Measurements from ENCODE around the gene GALNT1. TPM values are rescaled to one million over a fixed set of nuclear protein-coding genes. Genes with fewer than 3 reads are reported as not detected.
A peak's percentile ranks its signal among the peaks of the same experiment; 100 is the strongest.

Gene GALNT1
- total and polyA plus RNA-seq, 2 donors, result 24.6 to 44.8 TPM

DNA sequence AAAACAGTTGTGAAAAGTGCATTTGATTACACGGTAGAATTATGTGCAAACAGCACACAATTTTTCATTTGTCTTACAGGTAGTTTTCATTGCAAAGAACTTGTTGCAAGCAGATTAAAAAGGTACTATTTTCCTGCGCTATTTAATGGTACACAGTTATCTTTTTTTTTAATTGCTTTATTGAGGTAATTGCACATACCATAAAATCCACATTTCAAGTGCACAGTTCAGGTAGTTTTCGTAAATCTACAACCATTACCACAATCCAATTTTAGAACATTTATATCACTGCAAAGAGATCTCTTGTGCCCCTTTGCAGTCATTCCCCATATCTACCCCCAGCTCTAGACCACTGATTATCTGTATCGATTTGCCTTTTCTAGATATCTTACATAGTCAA lies 2.6 kb upstream of the GALNT1 start:
- 98% methylated on average over 4 of the region's 4 CpGs for WGBS
- DNase-seq (ENCODE audit: low read depth in 6 of 9, low spot score in 9 of 9), result no peak
- Histone ChIP-seq H3K36me3 (ENCODE audit: control insufficient read depth in 2 of 2, insufficient read depth in 2 of 2, low read length in 1 of 2) (no peaks in the 10 kb centered on the region), H3K27me3 (ENCODE audit: control insufficient read depth in 2 of 2, insufficient read depth in 1 of 2, low read length in 1 of 2) (no peaks in the 10 kb centered on the region), H3K4me3 (ENCODE audit: low read length in 2 of 2) (no peak overlapping the region), H3K27ac (ENCODE audit: low read depth in 1 of 2, low read length in 1 of 2) (no peak overlapping the region), H3K4me1 (ENCODE audit: control insufficient read depth in 2 of 2, insufficient read depth in 2 of 2, low read length in 2 of 2) (peaks cover 5 to 9% of the 10 kb centered on the region in 2 donors), H3K9me3 (ENCODE audit: control insufficient read depth in 2 of 2, insufficient read depth in 1 of 2, low read length in 1 of 2) (peaks cover 0 to 6% of the 10 kb centered on the region in 2 donors)

DNA sequence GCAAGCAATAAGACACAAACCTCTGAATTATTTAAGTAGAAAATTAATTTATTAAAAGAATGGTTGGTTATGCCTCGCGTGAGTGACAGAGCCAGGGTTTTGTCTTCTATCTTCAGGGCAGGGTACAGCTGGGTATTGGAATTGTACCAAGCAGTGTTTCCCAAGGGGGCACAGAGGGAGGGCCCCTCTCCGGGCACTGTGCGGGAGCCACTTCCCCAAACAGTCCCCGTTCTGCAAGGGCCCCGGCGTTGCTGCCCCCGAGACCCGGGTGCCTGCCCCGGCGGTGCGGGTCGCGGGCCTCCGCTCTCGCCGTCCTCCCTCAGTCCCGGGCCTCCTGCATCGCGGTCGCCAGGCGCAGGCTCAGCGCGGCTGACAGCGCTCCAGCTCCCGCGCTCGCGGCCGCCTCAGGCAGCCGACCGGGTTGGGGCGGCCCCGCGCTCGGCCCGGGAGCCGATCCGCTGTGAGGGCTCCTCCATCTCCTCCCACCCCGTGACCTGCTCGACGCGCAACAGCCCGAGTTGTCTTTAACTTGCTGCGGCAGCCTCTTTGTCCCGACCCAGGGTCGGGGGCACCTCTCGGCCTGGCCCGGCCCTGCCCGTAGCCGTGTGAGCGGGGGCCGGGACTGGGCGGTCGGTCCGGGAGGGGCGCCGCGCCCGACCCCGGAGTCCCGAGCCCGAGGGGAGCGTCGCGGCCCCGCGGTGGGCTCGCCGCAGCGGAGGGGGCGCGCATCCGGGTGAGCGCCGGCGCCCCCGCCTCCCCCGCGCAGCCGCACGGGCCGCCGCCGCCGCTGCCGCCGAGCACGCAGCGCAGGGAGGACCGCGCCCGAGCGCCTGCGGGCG lies 620 bp upstream of the GALNT1 start:
- Histone ChIP-seq H3K9me3 (ENCODE audit: control insufficient read depth in 2 of 2, insufficient read depth in 1 of 2, low read length in 1 of 2) (peaks cover 0 to 7% of the 10 kb centered on the region in 2 donors), H3K27me3 (ENCODE audit: control insufficient read depth in 2 of 2, insufficient read depth in 1 of 2, low read length in 1 of 2) (no peaks in the 10 kb centered on the region), H3K27ac (ENCODE audit: low read depth in 1 of 2, low read length in 1 of 2) (peak overlapping the region; percentile 34 to 87), H3K36me3 (ENCODE audit: control insufficient read depth in 2 of 2, insufficient read depth in 2 of 2, low read length in 1 of 2) (no peaks in the 10 kb centered on the region), H3K4me1 (ENCODE audit: control insufficient read depth in 2 of 2, insufficient read depth in 2 of 2, low read length in 2 of 2) (peaks cover 5 to 9% of the 10 kb centered on the region in 2 donors), H3K4me3 (ENCODE audit: low read length in 2 of 2) (peak overlapping the region; percentile 52 to 79)
- peak in 8 of 9 donors; percentile 19 to 77 (median 45) for DNase-seq (ENCODE audit: low read depth in 6 of 9, low spot score in 9 of 9)
- WGBS, result under 1% methylated on average over 96 of the region's 96 CpGs

DNA sequence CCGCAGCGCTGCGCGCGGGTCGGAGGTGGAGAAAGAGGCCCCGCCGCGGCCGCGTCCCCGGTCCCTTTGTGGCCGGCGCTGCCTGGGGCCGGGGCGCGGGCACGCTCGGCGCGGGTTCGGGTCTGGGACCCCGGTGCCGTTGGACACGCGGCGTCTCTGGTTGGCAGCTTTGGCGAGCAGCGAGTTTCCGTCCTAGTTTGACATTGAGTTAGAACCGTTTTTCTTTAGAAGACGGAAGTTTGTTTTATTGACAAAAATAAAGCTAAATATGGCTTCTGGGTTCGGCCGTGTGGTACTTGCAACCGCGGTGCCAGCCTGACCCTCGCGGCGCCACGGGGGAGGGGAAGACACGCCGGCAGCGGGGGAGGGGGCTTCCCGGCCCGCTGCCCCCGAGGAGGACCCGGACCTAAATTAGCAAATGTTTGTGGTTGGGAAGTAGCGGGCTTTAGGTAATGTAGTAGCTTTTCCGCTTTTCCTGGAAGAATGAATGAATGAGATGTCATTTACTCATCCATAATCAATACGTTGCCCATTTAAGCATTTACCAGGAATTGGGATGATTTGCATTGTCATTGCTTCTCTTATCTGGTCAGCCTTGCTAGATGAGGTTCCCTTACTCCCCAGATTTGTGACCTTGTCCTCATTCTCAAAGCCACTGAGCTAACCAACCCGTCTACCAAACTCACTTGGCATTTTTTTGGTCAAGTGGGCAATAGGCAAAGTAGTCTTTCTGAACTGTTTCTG lies 530 bp downstream of the GALNT1 start:
- H3K4me1 ChIP-seq (ENCODE audit: control insufficient read depth in 2 of 2, insufficient read depth in 2 of 2, low read length in 2 of 2), result peaks cover 5 to 9% of the 10 kb centered on the region in 2 donors
- H3K27me3 ChIP-seq (ENCODE audit: control insufficient read depth in 2 of 2, insufficient read depth in 1 of 2, low read length in 1 of 2), result no peaks in the 10 kb centered on the region
- peak overlapping the region; percentile 53 to 79 for H3K4me3 ChIP-seq (ENCODE audit: low read length in 2 of 2)
- no peaks in the 10 kb centered on the region for H3K36me3 ChIP-seq (ENCODE audit: control insufficient read depth in 2 of 2, insufficient read depth in 2 of 2, low read length in 1 of 2)
- DNase-seq (ENCODE audit: low read depth in 6 of 9, low spot score in 9 of 9), result peak in 3 of 9 donors; percentile 25 to 53 (median 27)
- H3K27ac ChIP-seq (ENCODE audit: low read depth in 1 of 2, low read length in 1 of 2), result no peak overlapping the region
- WGBS, result 3% methylated on average over 51 of the region's 51 CpGs
- H3K9me3 ChIP-seq (ENCODE audit: control insufficient read depth in 2 of 2, insufficient read depth in 1 of 2, low read length in 1 of 2), result peaks cover 0 to 5% of the 10 kb centered on the region in 2 donors

DNA sequence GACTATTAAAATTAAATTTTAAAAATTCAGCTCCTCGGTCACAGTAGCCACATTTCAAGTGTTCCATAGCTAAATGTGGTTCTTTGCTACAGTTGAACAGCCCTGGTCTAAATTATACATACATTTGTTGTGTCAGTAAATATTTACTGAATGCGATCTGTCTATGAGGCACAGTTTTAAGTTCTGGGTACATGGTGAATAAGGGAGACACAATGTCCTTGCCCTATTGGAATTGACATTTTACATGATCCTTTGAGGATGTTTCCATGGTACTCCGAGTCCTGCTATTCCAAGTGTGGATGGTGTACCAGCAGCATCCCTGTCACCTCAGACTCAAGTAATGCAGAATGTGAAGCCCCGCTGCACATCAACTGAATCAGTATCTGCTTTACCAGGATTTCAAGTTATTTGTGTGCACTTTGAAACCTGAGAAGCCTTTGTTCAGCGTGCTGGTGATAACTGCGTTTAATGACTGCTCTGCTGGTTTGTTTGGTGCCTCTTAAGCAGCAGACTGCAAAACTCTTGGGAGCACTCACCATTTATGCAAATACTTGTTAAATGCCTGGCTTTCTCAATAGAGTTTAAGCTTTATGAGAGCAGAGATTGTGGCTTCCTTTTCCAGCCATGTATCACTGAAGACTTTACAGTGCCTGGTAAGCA lies 1.5 kb downstream of the GALNT1 start:
- H3K27me3 ChIP-seq (ENCODE audit: control insufficient read depth in 2 of 2, insufficient read depth in 1 of 2, low read length in 1 of 2), result no peaks in the 10 kb centered on the region
- H3K4me1 ChIP-seq (ENCODE audit: control insufficient read depth in 2 of 2, insufficient read depth in 2 of 2, low read length in 2 of 2), result peaks cover 5 to 9% of the 10 kb centered on the region in 2 donors
- DNase-seq (ENCODE audit: low read depth in 6 of 9, low spot score in 9 of 9), result peak in 1 of 9 donors; percentile 23
- no peak overlapping the region for H3K27ac ChIP-seq (ENCODE audit: low read depth in 1 of 2, low read length in 1 of 2)
- peaks cover 0 to 5% of the 10 kb centered on the region in 2 donors for H3K9me3 ChIP-seq (ENCODE audit: control insufficient read depth in 2 of 2, insufficient read depth in 1 of 2, low read length in 1 of 2)
- WGBS, result 94% methylated on average over 6 of the region's 6 CpGs
- H3K36me3 ChIP-seq (ENCODE audit: control insufficient read depth in 2 of 2, insufficient read depth in 2 of 2, low read length in 1 of 2), result no peaks in the 10 kb centered on the region
- H3K4me3 ChIP-seq (ENCODE audit: low read length in 2 of 2), result no peak overlapping the region

DNA sequence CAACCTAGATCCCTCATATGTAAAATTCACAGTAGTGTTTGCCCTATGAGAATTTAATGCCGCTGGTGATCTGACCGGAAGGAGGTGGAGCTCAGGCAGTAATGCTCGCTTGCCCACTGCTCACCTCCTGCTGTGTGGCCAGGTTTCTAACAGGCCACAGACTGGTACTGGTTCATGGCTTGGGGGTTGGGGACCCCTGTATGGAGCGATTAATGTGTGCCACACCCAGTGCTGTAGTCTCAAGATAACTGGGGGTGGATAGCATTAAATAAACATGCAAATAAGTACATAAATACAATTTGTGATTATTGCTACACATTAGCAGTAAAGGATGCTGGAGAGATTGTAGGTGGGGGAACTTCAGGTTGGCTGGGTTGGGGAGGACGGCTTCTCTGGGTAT lies 3.2 kb downstream of the GALNT1 start:
- DNase-seq (ENCODE audit: low read depth in 6 of 9, low spot score in 9 of 9), result no peak
- H3K36me3 ChIP-seq (ENCODE audit: control insufficient read depth in 2 of 2, insufficient read depth in 2 of 2, low read length in 1 of 2), result no peaks in the 10 kb centered on the region
- no peak overlapping the region for H3K4me3 ChIP-seq (ENCODE audit: low read length in 2 of 2)
- H3K27ac ChIP-seq (ENCODE audit: low read depth in 1 of 2, low read length in 1 of 2), result no peak overlapping the region
- H3K27me3 ChIP-seq (ENCODE audit: control insufficient read depth in 2 of 2, insufficient read depth in 1 of 2, low read length in 1 of 2), result no peaks in the 10 kb centered on the region
- 93% methylated on average over 5 of the region's 5 CpGs for WGBS
- peaks cover 0 to 5% of the 10 kb centered on the region in 2 donors for H3K9me3 ChIP-seq (ENCODE audit: control insufficient read depth in 2 of 2, insufficient read depth in 1 of 2, low read length in 1 of 2)
- peaks cover 5 to 9% of the 10 kb centered on the region in 2 donors for H3K4me1 ChIP-seq (ENCODE audit: control insufficient read depth in 2 of 2, insufficient read depth in 2 of 2, low read length in 2 of 2)

DNA sequence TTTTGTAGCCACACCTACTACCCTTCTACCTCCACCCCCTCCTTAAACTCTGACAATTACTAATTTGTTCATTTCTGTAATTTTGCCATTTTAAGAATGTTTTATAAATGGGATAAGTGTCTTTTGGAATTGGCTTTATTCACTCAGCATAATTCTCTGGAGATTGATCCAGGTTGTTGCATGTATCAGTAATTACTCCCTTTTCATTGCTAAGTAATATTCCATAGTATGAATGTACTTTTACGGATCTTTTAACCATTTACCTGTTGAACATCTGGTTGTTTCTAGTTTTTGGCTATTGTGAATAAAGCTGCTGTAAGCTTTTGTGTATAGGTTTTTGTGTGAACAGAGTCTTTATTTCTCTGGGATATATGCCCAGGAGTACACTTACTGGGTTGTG lies 4.1 kb downstream of the GALNT1 start:
- WGBS, result 100% methylated on average over 1 of the region's 1 CpG
- no peak for DNase-seq (ENCODE audit: low read depth in 6 of 9, low spot score in 9 of 9)
- Histone ChIP-seq H3K9me3 (ENCODE audit: control insufficient read depth in 2 of 2, insufficient read depth in 1 of 2, low read length in 1 of 2) (peaks cover 0 to 5% of the 10 kb centered on the region in 2 donors), H3K4me3 (ENCODE audit: low read length in 2 of 2) (no peak overlapping the region), H3K4me1 (ENCODE audit: control insufficient read depth in 2 of 2, insufficient read depth in 2 of 2, low read length in 2 of 2) (peaks cover 5 to 8% of the 10 kb centered on the region in 2 donors), H3K36me3 (ENCODE audit: control insufficient read depth in 2 of 2, insufficient read depth in 2 of 2, low read length in 1 of 2) (no peaks in the 10 kb centered on the region), H3K27me3 (ENCODE audit: control insufficient read depth in 2 of 2, insufficient read depth in 1 of 2, low read length in 1 of 2) (no peaks in the 10 kb centered on the region), H3K27ac (ENCODE audit: low read depth in 1 of 2, low read length in 1 of 2) (no peak overlapping the region)

DNA sequence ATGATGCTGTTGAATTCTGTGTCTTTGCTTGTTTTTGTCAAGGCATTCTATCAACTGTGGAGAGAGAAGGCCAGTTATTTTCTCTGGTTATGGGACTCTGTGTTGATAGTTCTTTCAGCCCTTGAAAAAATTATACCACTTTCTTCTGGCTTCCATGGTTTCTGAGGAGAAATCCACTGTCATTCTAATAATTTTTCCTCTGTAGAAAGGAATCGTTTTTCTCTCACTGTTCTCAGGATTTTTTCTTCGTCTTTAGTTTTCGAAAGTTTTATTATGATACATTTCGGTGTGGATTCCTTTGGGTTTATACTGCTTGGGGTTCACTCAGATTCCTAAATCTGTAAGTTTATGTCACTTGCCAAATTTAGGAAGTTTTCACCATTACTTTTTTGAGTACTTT lies 6.6 kb downstream of the GALNT1 start:
- no peak for DNase-seq (ENCODE audit: low read depth in 6 of 9, low spot score in 9 of 9)
- no peaks in the 10 kb centered on the region for H3K4me1 ChIP-seq (ENCODE audit: control insufficient read depth in 2 of 2, insufficient read depth in 2 of 2, low read length in 2 of 2)
- H3K36me3 ChIP-seq (ENCODE audit: control insufficient read depth in 2 of 2, insufficient read depth in 2 of 2, low read length in 1 of 2), result no peaks in the 10 kb centered on the region

DNA sequence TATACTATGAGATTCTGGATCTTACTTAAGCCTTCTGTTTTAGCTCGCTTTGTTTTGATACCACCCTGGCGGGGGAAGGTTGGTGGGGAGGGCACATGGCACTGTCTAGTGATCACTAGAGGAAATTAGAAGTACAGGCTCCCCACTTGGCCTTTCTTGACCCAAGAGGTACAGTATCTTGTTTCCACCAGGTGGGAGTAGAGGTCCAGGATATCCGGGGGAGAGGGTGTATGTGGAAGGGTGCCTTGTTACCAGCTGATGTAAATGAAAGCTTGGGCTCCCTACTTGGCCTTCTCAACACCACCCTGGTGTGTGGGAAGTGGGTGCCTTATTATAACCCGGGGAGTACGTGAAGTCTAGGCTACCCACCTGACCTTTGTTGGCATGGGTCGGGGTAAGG lies 7.5 kb downstream of the GALNT1 start:
- Histone ChIP-seq H3K36me3 (ENCODE audit: control insufficient read depth in 2 of 2, insufficient read depth in 2 of 2, low read length in 1 of 2) (no peaks in the 10 kb centered on the region), H3K27ac (ENCODE audit: low read depth in 1 of 2, low read length in 1 of 2) (no peak overlapping the region)
- 97% methylated on average over 6 of the region's 6 CpGs for WGBS

More for the DNA sequence above, 6.6 kb downstream of the GALNT1 start:
- H3K27ac ChIP-seq (ENCODE audit: low read depth in 1 of 2, low read length in 1 of 2), result no peak overlapping the region
- peaks cover 0 to 5% of the 10 kb centered on the region in 2 donors for H3K9me3 ChIP-seq (ENCODE audit: control insufficient read depth in 2 of 2, insufficient read depth in 1 of 2, low read length in 1 of 2)
- 96% methylated on average over 4 of the region's 4 CpGs for WGBS
- no peaks in the 10 kb centered on the region for H3K27me3 ChIP-seq (ENCODE audit: control insufficient read depth in 2 of 2, insufficient read depth in 1 of 2, low read length in 1 of 2)
- H3K4me3 ChIP-seq (ENCODE audit: low read length in 2 of 2), result no peak overlapping the region

More for the DNA sequence above, 7.5 kb downstream of the GALNT1 start:
- no peaks in the 10 kb centered on the region for H3K27me3 ChIP-seq (ENCODE audit: control insufficient read depth in 2 of 2, insufficient read depth in 1 of 2, low read length in 1 of 2)
- H3K4me3 ChIP-seq (ENCODE audit: low read length in 2 of 2), result no peak overlapping the region
- peak in 1 of 9 donors; percentile 16 for DNase-seq (ENCODE audit: low read depth in 6 of 9, low spot score in 9 of 9)
- H3K9me3 ChIP-seq (ENCODE audit: control insufficient read depth in 2 of 2, insufficient read depth in 1 of 2, low read length in 1 of 2), result peaks cover 0 to 5% of the 10 kb centered on the region in 2 donors
- no peaks in the 10 kb centered on the region for H3K4me1 ChIP-seq (ENCODE audit: control insufficient read depth in 2 of 2, insufficient read depth in 2 of 2, low read length in 2 of 2)
